GM19035 (cell line): ENCODE measurements around the gene SLC7A8.
"Not testable (repeated sequence)": the region's sequence is repeated elsewhere in the genome, so short reads cannot be mapped to it uniquely, and the experiment has no call there.

ENCODE experiments used
- ATAC-seq: cut with Tn5 transposase; IDR thresholded peaks from one replicate; pipeline ENCODE4 v1.9.1; 2021; ENCODE audit not compliant: unreplicated experiment

The SLC7A8 gene

GRCh38 chr14:23115039-23115731 is 68.3 kb downstream of the SLC7A8 start:
- no peak for ATAC-seq

- ATAC-seq: no peak
These were observed 68.8 kb downstream of the SLC7A8 start for GRCh38 chr14:23114669-23115038.

GRCh38 chr14:23114120-23114458 is 69.4 kb downstream of the SLC7A8 start:
- no peak for ATAC-seq

DNA sequence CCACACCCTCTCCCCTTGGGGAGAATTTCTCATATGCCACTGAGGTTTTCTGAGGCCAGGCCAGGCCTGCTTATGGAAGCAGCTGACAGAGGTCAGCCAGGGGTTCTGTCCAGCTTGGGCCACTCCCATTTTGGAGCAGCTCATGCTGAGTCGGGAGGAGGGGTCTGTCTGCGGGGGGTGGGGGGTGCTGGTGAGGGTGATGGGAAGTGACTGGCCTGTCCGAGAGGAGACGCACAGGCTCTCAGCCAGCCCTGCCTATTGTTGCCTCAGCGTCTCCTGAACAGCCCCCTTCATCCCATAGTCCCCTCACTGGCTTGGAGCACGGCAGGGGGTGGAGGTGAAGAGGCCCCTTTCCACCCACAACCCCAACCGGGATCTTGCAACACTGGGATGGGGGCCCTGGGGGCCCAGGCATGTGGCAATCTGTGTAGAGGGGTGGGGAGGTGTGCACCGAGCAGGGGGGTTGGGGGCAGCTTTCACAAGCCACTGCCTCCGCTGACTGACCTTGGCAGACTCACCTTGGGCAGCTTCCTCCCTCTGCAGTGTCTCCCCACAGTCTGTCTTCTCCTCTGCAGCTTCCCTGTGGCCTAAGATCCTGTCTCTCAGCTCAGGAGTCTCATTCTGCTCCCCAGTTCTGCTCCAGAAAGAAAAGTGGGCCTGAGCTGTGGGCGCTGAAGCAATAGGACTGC is 69.9 kb downstream of the SLC7A8 start:
- ATAC-seq: no peak

GRCh38 chr14:23112359-23113178 is 70.9 kb downstream of the SLC7A8 start:
- no peak for ATAC-seq

GRCh38 chr14:23110579-23111365 is 72.7 kb downstream of the SLC7A8 start:
- ATAC-seq: no peak

DNA sequence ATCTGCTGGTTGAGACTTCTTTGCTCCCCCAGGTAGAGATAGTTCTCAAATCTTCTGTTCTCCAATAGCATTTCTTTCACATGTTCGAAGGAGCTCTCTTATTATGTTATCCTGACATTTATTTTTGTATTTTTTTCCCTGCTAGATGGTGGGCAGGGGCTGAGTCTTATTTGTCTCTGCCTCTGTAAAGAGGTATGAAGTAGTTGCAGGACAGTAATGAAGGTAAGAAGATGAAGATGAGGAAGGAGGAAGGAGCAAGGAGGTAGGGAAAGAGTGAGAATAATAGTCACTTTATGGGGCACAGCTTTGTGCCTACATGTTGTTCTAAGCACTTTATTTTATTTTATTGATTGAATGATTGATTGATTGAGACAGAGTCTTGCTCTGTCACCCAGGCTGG is 73.7 kb downstream of the SLC7A8 start:
- no peak for ATAC-seq

DNA sequence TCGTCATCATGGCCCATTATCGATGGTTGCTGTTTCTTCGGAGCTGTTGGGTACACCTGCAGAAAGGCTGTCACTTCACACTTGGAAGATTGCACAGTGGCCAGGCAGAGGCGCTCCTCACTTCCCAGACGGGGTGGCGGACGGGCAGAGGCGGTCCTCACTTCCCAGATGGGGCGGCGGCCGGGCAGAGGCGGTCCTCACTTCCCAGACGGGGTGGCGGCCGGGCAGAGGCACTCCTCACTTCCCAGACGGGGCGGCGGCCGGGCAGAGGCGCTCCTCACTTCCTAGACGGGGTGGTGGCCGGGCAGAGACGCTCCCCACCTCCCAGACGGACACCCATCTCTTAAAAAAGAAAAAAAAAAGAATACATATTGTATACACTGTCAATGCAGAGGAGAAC is 75.3 kb downstream of the SLC7A8 start:
- not testable (repeated sequence) for ATAC-seq

DNA sequence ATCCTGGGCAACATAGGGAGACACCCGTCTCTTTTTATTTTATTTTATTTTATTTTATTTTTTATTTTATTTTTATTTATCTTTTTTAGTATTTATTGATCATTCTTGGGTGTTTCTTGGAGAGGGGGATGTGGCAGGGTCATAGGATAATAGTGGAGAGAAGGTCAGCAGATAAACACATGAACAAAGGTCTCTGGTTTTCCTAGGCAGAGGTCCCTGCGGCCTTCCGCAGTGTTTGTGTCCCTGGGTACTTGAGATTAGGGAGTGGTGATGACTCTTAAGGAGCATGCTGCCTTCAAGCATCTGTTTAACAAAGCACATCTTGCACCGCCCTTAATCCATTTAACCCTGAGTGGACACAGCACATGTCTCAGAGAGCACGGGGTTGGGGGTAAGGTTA is 75.8 kb downstream of the SLC7A8 start:
- ATAC-seq: not testable (repeated sequence)

DNA sequence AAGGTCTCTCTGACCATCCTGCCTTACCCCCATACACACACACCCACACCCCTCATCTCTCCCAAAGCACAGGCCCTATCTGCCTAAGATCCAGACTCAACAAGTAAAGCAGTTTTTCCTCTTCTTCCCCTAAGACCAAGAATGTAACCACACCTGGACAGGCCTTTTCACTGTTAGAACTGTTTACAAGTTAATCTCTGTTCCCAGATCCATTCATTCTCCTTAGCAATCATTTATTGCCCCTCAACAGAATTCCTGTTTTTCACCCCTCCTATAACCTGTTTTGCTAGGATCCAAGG is 76.8 kb downstream of the SLC7A8 start:
- ATAC-seq: no peak

- ATAC-seq: no peak
These were observed 78.1 kb downstream of the SLC7A8 start for GRCh38 chr14:23105348-23105824.

DNA sequence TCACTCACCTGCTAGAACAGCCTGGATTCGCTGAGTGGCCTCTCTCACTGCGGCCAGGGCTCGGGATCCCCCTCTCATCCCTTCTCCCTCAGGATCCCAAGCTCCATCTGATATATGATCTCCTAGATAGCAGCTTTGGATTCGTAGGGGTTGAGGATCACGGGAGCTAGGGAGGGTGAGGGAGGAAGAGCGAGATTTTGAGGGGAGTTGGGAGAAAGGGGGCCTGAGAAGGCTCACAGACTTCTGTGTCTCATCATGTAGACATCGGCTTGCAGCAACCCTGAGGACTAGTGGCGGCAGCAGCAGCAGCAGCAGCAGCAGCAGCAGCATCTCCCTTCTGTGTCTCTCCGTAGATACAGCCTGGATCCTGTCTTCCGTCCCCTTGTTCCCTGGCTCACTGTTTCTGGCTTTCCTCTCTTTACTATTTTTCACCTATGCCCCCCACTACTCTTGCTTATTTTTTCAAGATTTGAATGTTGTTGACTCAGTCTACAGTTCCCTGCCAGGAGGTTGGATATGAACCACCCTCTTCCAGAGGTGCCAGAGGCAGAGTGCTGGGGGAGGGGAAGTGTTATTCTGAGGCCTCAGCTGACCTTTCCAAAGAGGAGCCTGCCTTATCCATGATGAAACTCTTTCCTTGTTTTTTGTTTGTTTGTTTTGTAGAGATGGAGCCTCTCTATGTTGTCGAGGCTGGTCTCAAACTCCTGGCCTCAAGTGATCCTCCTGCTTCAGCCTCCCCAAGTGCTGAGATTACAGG is 78.7 kb downstream of the SLC7A8 start, which contains the start of gene CIROP:
CIROP (minus strand) TSS at position 399 of the 757 bp plus-strand sequence; CDS start at position 330, 69 bp downstream.
- no peak for ATAC-seq

DNA sequence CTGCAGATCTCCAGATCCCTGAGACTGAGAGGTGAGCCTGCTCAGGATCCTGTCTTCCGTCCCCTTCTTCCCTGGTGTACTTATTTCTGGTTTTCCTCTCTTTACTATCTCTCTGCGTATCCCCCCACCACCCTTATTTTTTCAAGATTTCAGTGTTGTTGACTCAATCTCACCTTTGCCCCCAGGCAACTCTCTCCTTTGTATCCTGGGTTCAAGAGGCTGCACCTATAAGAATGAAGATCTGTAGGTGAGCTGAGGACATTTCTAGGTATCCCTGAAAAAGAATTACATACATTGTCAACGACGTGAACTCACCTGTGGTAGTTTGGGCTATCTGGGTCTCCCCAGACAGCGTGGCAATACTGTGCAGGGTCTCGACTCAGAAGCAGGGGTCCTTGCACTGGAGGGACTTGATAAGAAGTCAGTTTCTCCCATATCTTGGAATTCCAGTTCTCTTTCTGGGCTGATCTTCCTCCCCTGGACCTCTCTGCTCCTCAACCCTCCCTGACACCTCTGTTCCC is 79.3 kb downstream of the SLC7A8 start:
- no peak for ATAC-seq

DNA sequence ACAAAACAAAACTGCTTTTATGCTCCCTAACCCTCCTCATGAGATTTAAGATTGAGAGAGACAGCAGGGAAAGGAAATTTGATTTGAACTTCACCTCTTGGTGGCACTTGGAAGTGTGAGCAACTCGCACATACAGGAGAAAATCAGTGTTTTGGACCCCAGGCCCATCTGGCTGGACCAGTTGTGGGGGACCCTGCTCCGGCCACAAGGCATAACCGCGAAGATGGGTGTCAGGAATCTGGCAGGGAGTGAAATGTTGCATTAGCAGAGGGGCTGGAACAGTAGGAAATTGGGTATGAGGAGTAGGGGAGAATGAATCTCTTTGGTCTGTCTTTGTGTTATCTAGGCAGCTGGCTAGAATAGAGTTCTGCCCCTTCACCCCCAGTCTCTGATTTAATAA is 79.9 kb downstream of the SLC7A8 start:
- no peak for ATAC-seq

GRCh38 chr14:23102801-23103200 is 80.7 kb downstream of the SLC7A8 start:
- ATAC-seq: no peak

- no peak for ATAC-seq
These were observed 81.4 kb downstream of the SLC7A8 start for GRCh38 chr14:23101986-23102625.

- ATAC-seq: no peak
These were observed 82.1 kb downstream of the SLC7A8 start for GRCh38 chr14:23101213-23101970.

GRCh38 chr14:23099212-23099861 is 84.1 kb downstream of the SLC7A8 start:
- ATAC-seq: no peak
